Large intestine (tissue), 3 donors: ENCODE results near the gene PRKN. TPM values are rescaled to one million over a fixed set of nuclear protein-coding genes. Genes with fewer than 3 reads are reported as not detected.

ENCODE experiments used
- DNase-seq, 2 donors: peaks; one replicate each; pipeline versions ENCODE4 v3.0.0 to v3.0.0-alpha.2; 2013
- H3K27ac ChIP-seq: one replicate; pipeline ENCODE4 v1.5.1; 2013; ENCODE audit warnings: low read length
- H3K27me3 ChIP-seq: 2 replicates; pipeline ENCODE4 v1.6.1; 2013; ENCODE audit warnings: low read length; ENCODE audit not compliant: control insufficient read depth, insufficient read depth
- H3K36me3 ChIP-seq: 2 replicates; pipeline ENCODE4 v1.6.1; 2013; ENCODE audit warnings: low read length; ENCODE audit not compliant: control insufficient read depth, insufficient read depth
- H3K4me1 ChIP-seq: one replicate; pipeline ENCODE4 v1.6.1; 2013; ENCODE audit warnings: low read length; ENCODE audit not compliant: control insufficient read depth, insufficient read depth
- H3K4me3 ChIP-seq: one replicate; pipeline ENCODE4 v1.5.1; 2013; ENCODE audit warnings: low read length
- H3K9me3 ChIP-seq: one replicate; pipeline ENCODE4 v1.6.1; 2013; ENCODE audit warnings: mild to moderate bottlenecking, low read depth, low read length, moderate library complexity; ENCODE audit not compliant: control insufficient read depth
- WGBS: methylation state at CpG from one replicate; pipeline ENCODE4 v1.1.5; 2013; ENCODE audit warnings: low lambda C conversion rate; ENCODE audit not compliant: insufficient coverage; 5-methylcytosine and 5-hydroxymethylcytosine counted together
- polyA plus RNA-seq: library from polyadenylated mRNA; unstranded; fragments of 120-200 nt; gene quantifications from one replicate; pipeline ENCODE4 v1.2.1, GENCODE V29; 2013

PRKN gene
- polyA plus RNA-seq, 1 donor, result 2.5 TPM

DNA sequence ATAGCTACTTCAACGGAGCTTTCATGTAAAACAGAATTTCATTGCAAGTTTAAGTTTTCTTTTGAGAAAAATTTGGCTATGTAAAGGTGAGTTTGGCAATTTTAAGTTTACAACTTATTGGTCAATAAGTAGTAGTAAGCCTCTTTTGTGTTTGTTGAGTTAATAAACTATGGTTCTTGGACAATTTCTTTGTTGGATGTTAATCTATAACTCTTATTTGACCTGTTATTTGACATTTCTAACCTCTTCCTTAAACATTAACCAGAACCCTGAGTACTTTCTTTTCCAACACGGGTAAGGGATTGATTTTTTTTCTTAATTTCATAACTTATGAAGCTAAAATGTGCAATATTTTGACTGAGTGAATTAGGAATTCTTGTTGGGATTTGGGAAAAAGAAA is 354.4 kb downstream of the PRKN start:
- H3K27me3 ChIP-seq, result no peaks in the 10 kb centered on the region
- H3K27ac ChIP-seq, result no peak overlapping the region
- whole genome bisulfite sequencing, result 0% methylated on average over 1 of the region's 2 CpGs
- no peaks in the 10 kb centered on the region for H3K9me3 ChIP-seq
- no peaks in the 10 kb centered on the region for H3K4me1 ChIP-seq
- H3K36me3 ChIP-seq, result no peaks in the 10 kb centered on the region
- H3K4me3 ChIP-seq, result no peak overlapping the region
- no peak for DNase-seq

DNA sequence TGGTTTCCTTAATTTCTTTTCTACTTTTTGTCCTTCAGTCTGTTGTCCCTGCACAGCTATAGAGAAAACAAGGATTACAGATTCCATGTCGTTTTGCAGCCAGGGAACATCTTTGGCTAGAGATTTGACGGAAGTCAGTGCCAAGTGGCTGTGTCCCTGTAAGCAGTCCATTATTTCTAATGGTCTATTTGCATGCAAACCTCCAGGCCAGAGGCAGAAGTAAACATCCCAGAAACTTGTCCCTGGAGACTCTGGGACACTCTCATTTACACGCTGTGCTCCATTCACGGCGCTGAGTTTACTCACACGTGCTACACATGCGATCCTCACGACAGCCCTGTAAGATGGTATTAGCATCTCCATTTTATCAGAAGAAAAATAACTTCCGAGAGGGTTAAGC is 355.5 kb downstream of the PRKN start:
- Histone ChIP-seq H3K4me3 (no peak overlapping the region), H3K4me1 (no peaks in the 10 kb centered on the region), H3K27me3 (no peaks in the 10 kb centered on the region), H3K27ac (no peak overlapping the region), H3K9me3 (no peaks in the 10 kb centered on the region), H3K36me3 (no peaks in the 10 kb centered on the region)
- WGBS, result 70% methylated on average over 2 of the region's 9 CpGs
- no peak for DNase-seq

DNA sequence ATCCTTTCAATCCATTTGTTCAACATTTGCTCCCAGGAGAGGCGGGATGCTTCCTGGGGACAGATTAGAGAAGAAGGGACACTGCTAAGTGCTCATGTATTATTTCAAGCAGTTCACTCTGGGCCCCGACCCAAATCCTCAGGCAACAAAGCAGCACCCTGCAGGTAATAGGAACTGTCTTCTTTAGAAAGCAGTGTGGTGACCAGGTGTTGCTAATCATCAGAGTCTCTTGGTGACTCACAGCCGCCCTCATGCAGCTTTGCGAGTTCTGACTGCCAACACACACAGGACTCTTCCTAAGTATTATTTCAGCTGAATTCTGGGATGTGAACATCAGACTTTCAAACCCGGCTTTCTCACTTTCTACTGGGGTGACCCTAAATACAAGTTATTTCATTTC is 356.4 kb downstream of the PRKN start:
- H3K4me3 ChIP-seq, result no peak overlapping the region
- H3K27ac ChIP-seq, result no peak overlapping the region
- H3K4me1 ChIP-seq, result no peaks in the 10 kb centered on the region
- H3K27me3 ChIP-seq, result no peaks in the 10 kb centered on the region
- H3K9me3 ChIP-seq, result no peaks in the 10 kb centered on the region
- WGBS, result no CpG with 5 or more reads among the region's 5 CpGs
- H3K36me3 ChIP-seq, result no peaks in the 10 kb centered on the region
- DNase-seq, result no peak

DNA sequence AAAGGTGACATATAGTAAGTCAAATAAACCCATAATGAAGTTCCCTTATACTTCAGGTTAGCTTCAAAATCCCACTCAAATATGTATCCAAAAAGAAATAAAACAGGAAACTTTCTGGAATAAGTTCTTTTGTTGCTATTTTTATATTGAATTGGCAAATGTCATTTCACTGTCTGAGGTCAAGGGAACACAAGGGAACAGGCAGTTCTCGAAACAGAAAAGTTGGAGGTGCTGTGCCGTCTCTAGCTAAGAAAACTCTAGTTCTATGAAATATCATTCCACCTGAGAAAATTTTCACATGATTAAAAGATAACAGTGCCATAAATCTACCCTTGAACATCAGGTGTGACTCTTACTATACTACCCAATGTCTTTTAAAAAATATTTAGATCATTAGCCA is 358.5 kb downstream of the PRKN start:
- Histone ChIP-seq H3K4me1 (no peaks in the 10 kb centered on the region), H3K4me3 (no peak overlapping the region), H3K9me3 (no peaks in the 10 kb centered on the region), H3K27me3 (no peaks in the 10 kb centered on the region), H3K27ac (no peak overlapping the region), H3K36me3 (no peaks in the 10 kb centered on the region)
- 100% methylated on average over 1 of the region's 2 CpGs for WGBS
- no peak for DNase-seq

DNA sequence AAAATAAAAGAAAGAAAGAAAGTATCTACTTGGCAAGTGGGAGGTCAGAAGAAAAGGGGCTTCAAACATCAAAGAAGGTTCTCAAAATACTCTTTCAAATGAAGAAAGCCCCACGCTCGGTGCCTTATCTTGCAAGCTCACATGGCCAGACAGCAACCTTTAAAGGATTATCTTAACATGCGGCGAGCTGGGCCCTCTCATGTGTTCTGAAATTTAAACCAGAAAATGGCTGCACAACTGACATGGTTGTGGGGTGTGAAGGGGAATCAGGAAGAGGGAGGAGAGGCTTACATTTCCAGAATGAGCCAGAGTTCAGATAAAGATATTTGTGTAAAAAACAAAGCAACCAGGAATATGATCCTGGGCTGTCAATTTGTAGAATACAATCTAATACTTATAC is 363.1 kb downstream of the PRKN start:
- Histone ChIP-seq H3K36me3 (no peaks in the 10 kb centered on the region), H3K4me1 (no peaks in the 10 kb centered on the region), H3K27me3 (no peaks in the 10 kb centered on the region), H3K4me3 (no peak overlapping the region), H3K9me3 (no peaks in the 10 kb centered on the region), H3K27ac (no peak overlapping the region)
- DNase-seq, result no peak
- no CpG with 5 or more reads among the region's 4 CpGs for WGBS

DNA sequence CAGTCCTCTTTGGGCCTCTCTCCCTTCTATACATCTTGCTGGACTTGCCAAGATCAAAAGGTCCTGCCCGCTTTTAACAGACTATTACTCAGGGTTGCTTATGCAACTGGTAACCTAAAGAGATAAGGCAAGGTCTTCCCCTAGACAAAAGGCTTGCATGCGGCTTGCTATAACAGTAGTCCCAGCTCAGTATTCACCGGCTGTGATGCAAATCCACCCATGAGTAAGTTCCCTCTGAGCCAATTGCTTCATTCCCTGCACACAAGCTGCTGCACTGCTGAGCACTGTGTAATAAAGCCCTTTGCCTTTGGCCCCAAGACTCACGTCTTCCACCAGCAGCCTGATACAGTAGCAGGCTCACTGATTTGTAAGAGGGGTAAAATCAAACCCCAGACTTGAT is 363.8 kb downstream of the PRKN start:
- H3K27ac ChIP-seq, result no peak overlapping the region
- H3K36me3 ChIP-seq, result no peaks in the 10 kb centered on the region
- WGBS, result no CpG with 5 or more reads among the region's 4 CpGs
- no peaks in the 10 kb centered on the region for H3K27me3 ChIP-seq
- H3K9me3 ChIP-seq, result no peaks in the 10 kb centered on the region
- no peak for DNase-seq
- H3K4me3 ChIP-seq, result no peak overlapping the region
- no peaks in the 10 kb centered on the region for H3K4me1 ChIP-seq

DNA sequence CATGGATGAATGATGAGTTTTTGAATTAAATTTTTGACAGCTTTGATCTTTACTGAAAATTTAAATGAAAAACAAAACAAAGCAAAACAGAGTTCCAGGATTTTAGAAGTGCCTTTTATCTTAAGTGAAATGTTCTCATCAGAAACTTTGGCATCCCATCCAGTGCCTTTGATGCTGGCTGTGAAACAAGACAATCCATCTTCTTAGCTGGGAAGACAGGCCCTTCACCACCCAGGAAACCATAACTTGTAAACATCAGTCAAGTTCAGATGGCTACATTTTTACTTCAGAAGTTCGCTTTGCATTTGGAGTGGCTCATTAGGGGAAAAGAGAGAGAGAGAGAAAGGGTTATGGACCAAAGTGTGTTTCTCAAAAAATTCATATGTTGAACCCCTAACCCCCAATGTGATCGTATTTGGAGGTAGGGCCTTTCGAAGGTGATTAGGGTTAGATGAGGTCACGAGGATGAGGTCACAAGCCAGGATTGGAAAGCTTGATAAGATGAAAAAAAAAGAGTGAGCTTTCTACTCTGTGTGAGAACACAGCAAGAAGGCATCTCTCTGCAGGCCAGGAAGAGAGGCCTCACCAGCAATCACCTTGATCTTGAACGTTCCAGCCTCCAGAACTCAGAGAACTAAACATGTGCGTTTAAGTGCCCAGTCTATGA is 366.5 kb downstream of the PRKN start:
- no peak for DNase-seq
- Histone ChIP-seq H3K27ac (no peak overlapping the region), H3K27me3 (no peaks in the 10 kb centered on the region), H3K4me1 (no peaks in the 10 kb centered on the region), H3K9me3 (no peaks in the 10 kb centered on the region), H3K36me3 (no peaks in the 10 kb centered on the region), H3K4me3 (no peak overlapping the region)
- 81% methylated on average over 3 of the region's 6 CpGs for WGBS

DNA sequence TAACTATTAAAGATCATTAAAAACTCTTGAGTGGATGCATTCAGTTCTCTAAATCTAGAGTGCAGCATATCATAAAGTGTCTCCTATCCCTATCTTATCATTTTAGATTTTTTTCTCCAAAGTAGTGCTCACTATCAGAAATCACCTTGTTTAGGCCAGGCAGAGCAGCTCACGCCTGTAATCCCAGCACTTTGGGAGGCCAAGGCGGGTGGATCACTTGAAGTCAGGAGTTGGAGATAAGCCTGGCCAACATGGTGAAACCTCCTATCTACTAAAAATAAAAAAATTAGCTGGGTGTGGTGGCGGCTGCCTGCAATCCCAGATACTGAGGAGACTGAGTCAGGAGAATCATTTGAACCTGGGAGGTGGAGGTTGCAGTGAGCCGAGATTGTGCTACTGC is 368.9 kb downstream of the PRKN start:
- Histone ChIP-seq H3K36me3 (no peaks in the 10 kb centered on the region), H3K27me3 (no peaks in the 10 kb centered on the region), H3K27ac (no peak overlapping the region), H3K4me1 (no peaks in the 10 kb centered on the region), H3K4me3 (no peak overlapping the region), H3K9me3 (no peaks in the 10 kb centered on the region)
- DNase-seq, result no peak
- WGBS, result no CpG with 5 or more reads among the region's 4 CpGs

DNA sequence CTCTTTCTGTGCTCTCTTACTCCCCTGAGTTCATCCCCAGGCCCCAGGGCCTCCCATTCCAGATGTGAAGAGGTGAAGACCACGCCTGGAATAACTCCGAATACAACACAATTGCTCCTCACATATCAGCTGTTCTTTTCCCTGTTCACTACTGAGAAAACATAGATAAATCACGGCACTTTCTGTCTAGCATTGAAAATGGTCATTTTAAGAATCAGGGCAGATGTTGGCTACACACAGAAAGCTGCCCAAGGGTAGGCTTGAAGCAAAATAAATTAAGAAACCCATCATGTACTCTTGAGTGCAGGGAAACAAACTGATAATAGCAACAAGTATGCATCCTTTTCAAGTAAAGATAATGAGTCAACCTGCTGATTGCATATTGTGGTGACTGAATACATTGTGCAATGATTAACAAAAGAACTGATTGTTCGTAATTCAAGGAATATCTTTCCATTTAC is 382.5 kb downstream of the PRKN start:
- no peak overlapping the region for H3K27ac ChIP-seq
- no peaks in the 10 kb centered on the region for H3K27me3 ChIP-seq
- H3K36me3 ChIP-seq, result no peaks in the 10 kb centered on the region
- no peak overlapping the region for H3K4me3 ChIP-seq
- H3K9me3 ChIP-seq, result no peaks in the 10 kb centered on the region
- DNase-seq, result no peak
- WGBS, result no CpG with 5 or more reads among the region's 4 CpGs
- H3K4me1 ChIP-seq, result no peaks in the 10 kb centered on the region

DNA sequence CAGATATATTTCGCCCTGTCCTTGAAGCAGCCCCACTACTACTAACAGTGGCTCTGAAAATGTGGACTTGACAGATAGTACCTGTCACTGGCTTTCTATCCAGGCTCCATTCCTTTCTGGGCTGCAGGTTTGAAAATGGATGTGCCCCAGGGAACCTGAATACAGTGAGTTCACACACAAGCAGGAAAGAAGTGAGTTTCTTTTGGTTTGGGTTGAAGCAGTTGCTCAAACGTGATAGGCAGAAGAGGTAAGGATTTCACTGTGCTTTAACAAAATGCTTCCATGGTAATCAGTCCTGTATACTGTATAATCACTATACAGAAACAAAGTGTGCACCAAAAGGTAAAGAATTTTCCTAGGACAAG is 382.9 kb downstream of the PRKN start:
- no peaks in the 10 kb centered on the region for H3K4me1 ChIP-seq
- no peak overlapping the region for H3K4me3 ChIP-seq
- H3K36me3 ChIP-seq, result no peaks in the 10 kb centered on the region
- H3K27me3 ChIP-seq, result no peaks in the 10 kb centered on the region
- no peak overlapping the region for H3K27ac ChIP-seq
- DNase-seq, result no peak
- no CpG with 5 or more reads among the region's 2 CpGs for WGBS
- H3K9me3 ChIP-seq, result no peaks in the 10 kb centered on the region

DNA sequence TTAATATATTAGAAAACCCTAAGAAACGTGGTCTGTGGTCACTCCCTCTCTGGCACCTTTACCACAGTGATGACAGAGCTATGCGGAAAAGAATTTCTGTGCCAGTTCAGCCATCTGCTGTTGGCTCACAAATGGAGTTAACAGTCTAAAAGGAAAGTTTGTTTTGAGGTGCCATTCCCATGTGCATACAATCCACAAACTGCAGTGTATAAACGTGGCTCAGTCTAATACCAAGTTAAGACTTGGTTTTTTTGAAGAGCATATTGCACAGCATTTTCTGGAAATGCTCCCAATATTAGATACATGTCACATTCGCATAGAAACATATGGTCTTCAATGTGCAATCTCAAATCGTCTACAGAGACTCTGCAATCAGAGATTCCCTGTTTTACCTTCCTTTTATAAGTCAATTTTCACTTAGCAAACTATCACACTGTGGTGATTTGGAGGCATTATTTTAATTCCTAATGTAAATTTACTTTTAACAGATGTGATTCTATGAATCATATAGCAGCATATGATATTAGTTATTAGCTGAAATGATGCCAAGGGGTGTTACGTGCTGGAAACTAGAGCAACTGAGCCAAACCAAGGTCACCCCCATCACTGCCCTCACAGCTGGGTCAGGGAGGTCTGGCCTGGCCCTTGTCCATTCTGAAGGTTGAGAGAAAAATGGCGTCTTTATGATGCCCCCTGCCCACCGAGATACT is 383.5 kb downstream of the PRKN start:
- Histone ChIP-seq H3K4me3 (no peak overlapping the region), H3K9me3 (no peaks in the 10 kb centered on the region), H3K36me3 (no peaks in the 10 kb centered on the region), H3K27ac (no peak overlapping the region), H3K27me3 (no peaks in the 10 kb centered on the region), H3K4me1 (no peaks in the 10 kb centered on the region)
- no CpG with 5 or more reads among the region's 8 CpGs for WGBS
- no peak for DNase-seq
